Neural cell (in vitro differentiated cells): ENCODE measurements around the gene SYT7. TPM values are rescaled to one million over a fixed set of nuclear protein-coding genes. Genes with fewer than 3 reads are reported as not detected.

Source experiments
- H2AFZ ChIP-seq: fragments of 200-600, 300-800 bp; sonication (generic), shearing (Covaris generic); 2 replicates; pipeline ENCODE4 v1.6.0; 2014; ENCODE audit warnings: low read depth, mild to moderate bottlenecking, antibody characterized with exemption, low read length, moderate library complexity
- H3F3A ChIP-seq: fragments of 200-600 bp; shearing (Covaris generic); 2 replicates; pipeline ENCODE4 v1.6.1; 2016; ENCODE audit warnings: mild to moderate bottlenecking, moderate library complexity, mixed read lengths, antibody characterized with exemption, low read length; ENCODE audit not compliant: insufficient read depth, poor library complexity, severe bottlenecking
- H3K27ac ChIP-seq: fragments of 200-600, 300-800 bp; sonication (generic), shearing (Covaris generic); 2 replicates; pipeline ENCODE4 v1.5.1; 2014; ENCODE audit warnings: mild to moderate bottlenecking, low read length, moderate library complexity
- H3K27me3 ChIP-seq: fragments of 300-800, 200-600 bp; sonication (generic), shearing (Covaris generic); 2 replicates; pipeline ENCODE4 v1.6.0; 2014; ENCODE audit warnings: mild to moderate bottlenecking, low read depth, low read length, moderate library complexity; ENCODE audit not compliant: insufficient read depth
- H3K36me3 ChIP-seq: fragments of 300-800, 200-600 bp; sonication (generic), shearing (Covaris generic); 2 replicates; pipeline ENCODE4 v1.5.1; 2014; ENCODE audit warnings: mild to moderate bottlenecking, antibody characterized with exemption, low read length, moderate library complexity; ENCODE audit not compliant: insufficient read depth
- H3K4me2 ChIP-seq: fragments of 300-800, 200-600 bp; sonication (generic), shearing (Covaris generic); 2 replicates; pipeline ENCODE4 v1.6.0; 2014; ENCODE audit warnings: mild to moderate bottlenecking, low read length
- H3K4me3 ChIP-seq: fragments of 300-800, 200-600 bp; sonication (generic), shearing (Covaris generic); 2 replicates; pipeline ENCODE4 v1.5.1; 2014; ENCODE audit warnings: mild to moderate bottlenecking, low read length, moderate library complexity
- H3K79me2 ChIP-seq: fragments of 200-600 bp; shearing (Covaris generic); replicated peaks from 2 replicates; pipeline ENCODE4 v1.6.0; 2014; ENCODE audit warnings: mild to moderate bottlenecking, low read length, moderate library complexity; ENCODE audit not compliant: insufficient read depth
- H3K9ac ChIP-seq: fragments of 300-800, 200-600 bp; sonication (generic), shearing (Covaris generic); 2 replicates; pipeline ENCODE4 v1.6.1; 2016; ENCODE audit warnings: mild to moderate bottlenecking, low read length, mixed read lengths
- H3K9me2 ChIP-seq: fragments of 200-600 bp; shearing (Covaris generic); 2 replicates; pipeline ENCODE4 v1.6.1; 2016; ENCODE audit warnings: mild to moderate bottlenecking, low read length, mixed read lengths; ENCODE audit not compliant: insufficient read depth
- H3K9me3 ChIP-seq: fragments of 200-600, 300-800 bp; sonication (generic), shearing (Covaris generic); 2 replicates; pipeline ENCODE4 v1.6.1; 2016; ENCODE audit warnings: mild to moderate bottlenecking, mixed run types, low read length, moderate library complexity, mixed read lengths
- H4K20me1 ChIP-seq: fragments of 200-600 bp; shearing (Covaris generic); 2 replicates; pipeline ENCODE4 v1.6.1; 2016; ENCODE audit warnings: mild to moderate bottlenecking, mixed run types; ENCODE audit not compliant: insufficient read depth
- EP300 ChIP-seq: fragments of 450-650 bp; conservative IDR thresholded peaks from 2 replicates; pipeline ENCODE4 v1.6.1; 2014; ENCODE audit warnings: antibody characterized with exemption, mild to moderate bottlenecking, moderate library complexity; ENCODE audit not compliant: poor library complexity, severe bottlenecking
- EZH2 ChIP-seq: fragments of 200-600, 300-800 bp; shearing (Covaris generic), sonication (generic); IDR thresholded peaks from 2 replicates; pipeline ENCODE4 v1.6.1; 2014; ENCODE audit warnings: antibody characterized with exemption, low read length, borderline replicate concordance, mild to moderate bottlenecking; ENCODE audit not compliant: insufficient read depth, poor library complexity, severe bottlenecking
- POLR2AphosphoS5 ChIP-seq: IDR thresholded peaks from 2 replicates; pipeline ENCODE4 v1.6.1; 2012
- RAD21 ChIP-seq: fragments of 450-650 bp; conservative IDR thresholded peaks from 2 replicates; pipeline ENCODE4 v1.6.1; 2014; ENCODE audit warnings: antibody characterized with exemption, mild to moderate bottlenecking, moderate library complexity
- SMC3 ChIP-seq: fragments of 450-650 bp; conservative IDR thresholded peaks from 2 replicates; pipeline ENCODE4 v1.6.1; 2014; ENCODE audit warnings: antibody characterized with exemption, mild to moderate bottlenecking, moderate library complexity; ENCODE audit not compliant: poor library complexity
- TAF1 ChIP-seq: IDR thresholded peaks from 2 replicates; pipeline ENCODE4 v1.6.1; 2012; ENCODE audit warnings: low read depth
- polyA plus RNA-seq: library from polyadenylated mRNA; depleted of rRNA; stranded (reverse); fragments of >200 nt; gene quantifications from 2 replicates; pipeline ENCODE4 v1.2.3, GENCODE V29; 2014
- TF ChIP-seq, protein P1 (sequence below): fragments of 450-650 bp; IDR thresholded peaks from 2 replicates; pipeline ENCODE4 v1.5.1; 2014; ENCODE audit warnings: antibody characterized with exemption, mild to moderate bottlenecking, moderate library complexity; ENCODE audit not compliant: poor library complexity, severe bottlenecking
- TF ChIP-seq, protein P2 (sequence below): IDR thresholded peaks from 2 replicates; pipeline ENCODE4 v1.6.1; 2012; ENCODE audit warnings: borderline replicate concordance

Gene SYT7
- polyA plus RNA-seq, 1 donor from 2014 or later: 14.0 TPM

DNA sequence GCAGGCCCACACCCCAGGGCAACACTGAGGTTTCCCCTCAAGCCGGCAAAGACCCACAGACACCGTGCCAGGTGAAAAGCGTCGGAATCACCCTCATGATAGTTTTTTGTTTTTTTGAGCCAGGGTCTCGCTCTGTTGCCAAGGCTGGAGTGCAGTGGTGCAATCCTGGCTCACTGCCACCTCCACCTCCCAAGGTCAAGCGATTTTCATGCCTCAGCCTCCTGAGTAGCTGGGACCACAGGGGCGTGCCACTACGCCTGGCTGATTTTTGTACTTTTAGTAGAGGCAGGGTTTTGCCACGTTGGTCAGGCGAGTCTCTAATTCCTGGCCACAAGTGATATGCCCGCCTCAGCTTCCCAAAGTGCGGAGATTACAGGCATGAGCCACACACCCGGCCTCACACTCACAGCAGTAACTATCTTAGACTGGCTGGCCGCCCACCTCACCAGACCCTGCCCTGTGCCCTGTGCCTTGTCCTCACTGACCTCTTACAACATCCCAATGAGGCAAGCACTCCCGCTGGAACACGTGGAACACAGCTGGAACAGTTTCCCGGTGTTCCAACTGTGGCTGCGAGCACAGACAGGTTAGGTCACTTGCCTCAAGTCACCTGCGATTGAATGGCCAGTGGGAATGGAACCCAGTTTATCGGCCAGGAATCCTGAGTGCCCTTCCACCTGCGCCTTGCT is 51.2 kb downstream of the SYT7 start:
- H3K79me2 ChIP-seq: no peaks in the 10 kb centered on the region
- H3F3A ChIP-seq: no peaks in the 10 kb centered on the region
- no peak overlapping the region for H3K9ac ChIP-seq
- H3K4me2 ChIP-seq: no peak overlapping the region
- H3K27me3 ChIP-seq: no peaks in the 10 kb centered on the region
- TF ChIP-seq, protein P1, sequence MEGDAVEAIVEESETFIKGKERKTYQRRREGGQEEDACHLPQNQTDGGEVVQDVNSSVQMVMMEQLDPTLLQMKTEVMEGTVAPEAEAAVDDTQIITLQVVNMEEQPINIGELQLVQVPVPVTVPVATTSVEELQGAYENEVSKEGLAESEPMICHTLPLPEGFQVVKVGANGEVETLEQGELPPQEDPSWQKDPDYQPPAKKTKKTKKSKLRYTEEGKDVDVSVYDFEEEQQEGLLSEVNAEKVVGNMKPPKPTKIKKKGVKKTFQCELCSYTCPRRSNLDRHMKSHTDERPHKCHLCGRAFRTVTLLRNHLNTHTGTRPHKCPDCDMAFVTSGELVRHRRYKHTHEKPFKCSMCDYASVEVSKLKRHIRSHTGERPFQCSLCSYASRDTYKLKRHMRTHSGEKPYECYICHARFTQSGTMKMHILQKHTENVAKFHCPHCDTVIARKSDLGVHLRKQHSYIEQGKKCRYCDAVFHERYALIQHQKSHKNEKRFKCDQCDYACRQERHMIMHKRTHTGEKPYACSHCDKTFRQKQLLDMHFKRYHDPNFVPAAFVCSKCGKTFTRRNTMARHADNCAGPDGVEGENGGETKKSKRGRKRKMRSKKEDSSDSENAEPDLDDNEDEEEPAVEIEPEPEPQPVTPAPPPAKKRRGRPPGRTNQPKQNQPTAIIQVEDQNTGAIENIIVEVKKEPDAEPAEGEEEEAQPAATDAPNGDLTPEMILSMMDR: no peak
- TF ChIP-seq EP300 (no peak), TAF1 (no peak)
- TF ChIP-seq, protein P2, sequence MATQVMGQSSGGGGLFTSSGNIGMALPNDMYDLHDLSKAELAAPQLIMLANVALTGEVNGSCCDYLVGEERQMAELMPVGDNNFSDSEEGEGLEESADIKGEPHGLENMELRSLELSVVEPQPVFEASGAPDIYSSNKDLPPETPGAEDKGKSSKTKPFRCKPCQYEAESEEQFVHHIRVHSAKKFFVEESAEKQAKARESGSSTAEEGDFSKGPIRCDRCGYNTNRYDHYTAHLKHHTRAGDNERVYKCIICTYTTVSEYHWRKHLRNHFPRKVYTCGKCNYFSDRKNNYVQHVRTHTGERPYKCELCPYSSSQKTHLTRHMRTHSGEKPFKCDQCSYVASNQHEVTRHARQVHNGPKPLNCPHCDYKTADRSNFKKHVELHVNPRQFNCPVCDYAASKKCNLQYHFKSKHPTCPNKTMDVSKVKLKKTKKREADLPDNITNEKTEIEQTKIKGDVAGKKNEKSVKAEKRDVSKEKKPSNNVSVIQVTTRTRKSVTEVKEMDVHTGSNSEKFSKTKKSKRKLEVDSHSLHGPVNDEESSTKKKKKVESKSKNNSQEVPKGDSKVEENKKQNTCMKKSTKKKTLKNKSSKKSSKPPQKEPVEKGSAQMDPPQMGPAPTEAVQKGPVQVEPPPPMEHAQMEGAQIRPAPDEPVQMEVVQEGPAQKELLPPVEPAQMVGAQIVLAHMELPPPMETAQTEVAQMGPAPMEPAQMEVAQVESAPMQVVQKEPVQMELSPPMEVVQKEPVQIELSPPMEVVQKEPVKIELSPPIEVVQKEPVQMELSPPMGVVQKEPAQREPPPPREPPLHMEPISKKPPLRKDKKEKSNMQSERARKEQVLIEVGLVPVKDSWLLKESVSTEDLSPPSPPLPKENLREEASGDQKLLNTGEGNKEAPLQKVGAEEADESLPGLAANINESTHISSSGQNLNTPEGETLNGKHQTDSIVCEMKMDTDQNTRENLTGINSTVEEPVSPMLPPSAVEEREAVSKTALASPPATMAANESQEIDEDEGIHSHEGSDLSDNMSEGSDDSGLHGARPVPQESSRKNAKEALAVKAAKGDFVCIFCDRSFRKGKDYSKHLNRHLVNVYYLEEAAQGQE: no peak
- no peaks in the 10 kb centered on the region for H4K20me1 ChIP-seq
- H2AFZ ChIP-seq: no peak overlapping the region
- H3K27ac ChIP-seq: no peak overlapping the region
- no peaks in the 10 kb centered on the region for H3K9me3 ChIP-seq
- no peaks in the 10 kb centered on the region for H3K36me3 ChIP-seq
- no peak overlapping the region for H3K4me3 ChIP-seq
- H3K9me2 ChIP-seq: no peaks in the 10 kb centered on the region

DNA sequence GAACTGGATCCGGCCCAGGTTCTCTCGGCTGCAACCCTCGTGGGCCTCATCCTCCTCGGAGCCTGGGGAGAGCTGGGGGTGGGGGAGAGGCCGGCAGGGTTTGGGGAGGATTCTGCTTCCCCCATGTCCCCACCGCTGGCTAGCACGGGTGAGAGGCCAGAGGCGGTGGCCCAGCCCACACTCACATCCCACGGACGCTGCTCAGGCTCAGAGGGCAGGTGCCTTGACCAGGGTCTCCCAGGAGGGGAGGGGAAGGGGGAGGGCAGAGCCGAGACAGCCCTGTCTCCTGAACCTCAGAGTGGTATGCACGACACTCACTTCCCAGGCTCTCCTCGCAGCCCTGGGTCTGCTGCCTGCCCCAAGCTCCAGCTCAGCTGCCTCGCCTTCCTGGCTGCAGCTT is 52.8 kb downstream of the SYT7 start:
- Histone ChIP-seq H3K79me2 (no peaks in the 10 kb centered on the region), H3K27me3 (no peaks in the 10 kb centered on the region), H3K4me3 (no peak overlapping the region), H4K20me1 (no peaks in the 10 kb centered on the region), H3K9me2 (no peaks in the 10 kb centered on the region), H3K9me3 (no peaks in the 10 kb centered on the region), H2AFZ (no peak overlapping the region), H3F3A (no peaks in the 10 kb centered on the region), H3K27ac (no peak overlapping the region), H3K36me3 (no peaks in the 10 kb centered on the region), H3K9ac (no peak overlapping the region), H3K4me2 (no peak overlapping the region)
- TF ChIP-seq EP300 (no peak), EZH2 (no peak), RAD21 (no peak), SMC3 (no peak), POLR2AphosphoS5 (no peak)
- TF ChIP-seq, protein P1: no peak
